Natural killer cell (primary cell): Measurements from ENCODE around the gene LILRB2. TPM values are rescaled to one million over a fixed set of nuclear protein-coding genes. Genes with fewer than 3 reads are reported as not detected.

Experiments used
- ATAC-seq, 3 donors: fragments of 150-1000 bp in 2 of 3; fragments of 200-7000 bp in 1 of 3; cut with Tn5 transposase; 1 replicate in 1 of 3; 2 replicates in 2 of 3; pipeline ENCODE4 v1.10.0; 2021; ENCODE audit warnings: mild to moderate bottlenecking in 2 of 3, moderate library complexity in 2 of 3
- DNase-seq, 2 donors: peaks; one replicate each; pipeline versions ENCODE4 v3.0.0 to v3.0.0-alpha.2; 2013 to 2021; ENCODE audit warnings: mixed read lengths in 1 of 2
- H3K27ac ChIP-seq: one replicate; pipeline ENCODE4 v1.5.1; 2013; ENCODE audit warnings: mild to moderate bottlenecking, low read length
- H3K27me3 ChIP-seq: one replicate; pipeline ENCODE4 v1.6.1; 2013; ENCODE audit warnings: low read length; ENCODE audit not compliant: control insufficient read depth, insufficient read depth
- H3K36me3 ChIP-seq: one replicate; pipeline ENCODE4 v1.6.1; 2013; ENCODE audit warnings: low read length; ENCODE audit not compliant: control insufficient read depth, insufficient read depth
- H3K4me1 ChIP-seq: one replicate; pipeline ENCODE4 v1.6.1; 2013; ENCODE audit warnings: low read length; ENCODE audit not compliant: control insufficient read depth, insufficient read depth
- H3K4me3 ChIP-seq: one replicate; pipeline ENCODE4 v1.5.1; 2013; ENCODE audit warnings: low read length
- H3K9me3 ChIP-seq: one replicate; pipeline ENCODE4 v1.6.1; 2013; ENCODE audit warnings: low read length; ENCODE audit not compliant: control insufficient read depth, insufficient read depth
- H3K27ac Mint-ChIP-seq, 2 donors: one replicate each; pipeline ENCODE4 v1.8.0; 2022; ENCODE audit warnings: mild to moderate bottlenecking in 2 of 2, mixed read lengths in 2 of 2, moderate library complexity in 1 of 2
- H3K27me3 Mint-ChIP-seq, 2 donors: one replicate each; pipeline ENCODE4 v1.8.0; 2022; ENCODE audit warnings: low read depth in 2 of 2, mixed read lengths in 2 of 2
- H3K36me3 Mint-ChIP-seq: one replicate; pipeline ENCODE4 v1.8.0; 2022; ENCODE audit warnings: mixed read lengths
- H3K4me1 Mint-ChIP-seq, 2 donors: one replicate each; pipeline ENCODE4 v1.8.0; 2022; ENCODE audit warnings: mixed read lengths in 2 of 2
- H3K4me3 Mint-ChIP-seq: one replicate; pipeline ENCODE4 v1.8.0; 2022; ENCODE audit warnings: mild to moderate bottlenecking, moderate library complexity, mixed read lengths
- H3K9me3 Mint-ChIP-seq, 2 donors: one replicate each; pipeline ENCODE4 v1.8.0; 2022; ENCODE audit warnings: mixed read lengths in 2 of 2
- CTCF ChIP-seq: fragments of 200-600 bp; IDR thresholded peaks from one replicate; pipeline ENCODE4 v1.8.0; 2022; ENCODE audit warnings: antibody characterized with exemption
- WGBS: methylation state at CpG from one replicate; pipeline ENCODE4 v1.1.7; 2013; ENCODE audit warnings: missing lambda C conversion rate; ENCODE audit not compliant: insufficient coverage; 5-methylcytosine and 5-hydroxymethylcytosine counted together
- intact Hi-C: fragments of 100-400 bp; cut with micrococcal nuclease; formaldehyde crosslinking; loops from one replicate; pipeline ENCODE4 v1.14.2; 2022
- total RNA-seq, 4 donors: library from RNA; stranded (reverse); fragments of 120-200 nt in 1 of 4; gene quantifications; one replicate each; pipeline versions ENCODE4 v1.2.3 to v1.2.4, GENCODE V29; 2013 to 2022

LILRB2 gene
- total RNA-seq, 3 donors from 2014 or later (not counting 1 experiment from before 2014, with no cell fraction given) = 4.6 to 41.4 (median 23.7) TPM

- H3K36me3 Mint-ChIP-seq = no peaks in the 10 kb centered on the region
- no peak overlapping the region for H3K4me3 Mint-ChIP-seq
- H3K27ac Mint-ChIP-seq = no peak overlapping the region
- no peaks in the 10 kb centered on the region for H3K4me1 ChIP-seq
- H3K36me3 ChIP-seq = no peaks in the 10 kb centered on the region
- peaks cover 0 to 11% of the 10 kb centered on the region in 2 donors for H3K27me3 Mint-ChIP-seq
- H3K9me3 ChIP-seq = no peaks in the 10 kb centered on the region
- WGBS = 91% methylated on average over 11 of the region's 11 CpGs
- H3K27ac ChIP-seq = no peak overlapping the region
- H3K27me3 ChIP-seq = no peaks in the 10 kb centered on the region
- H3K4me3 ChIP-seq = no peak overlapping the region
- DNase-seq (no peak), ATAC-seq (no peak)
- no peaks in the 10 kb centered on the region for H3K4me1 Mint-ChIP-seq
- intact Hi-C loops = no loop called here
- no peaks in the 10 kb centered on the region for H3K9me3 Mint-ChIP-seq
- TF ChIP-seq CTCF = no peak
Observed at GRCh38 chr19:54262066-54262465, 18.8 kb downstream of the LILRB2 start.

- no peaks in the 10 kb centered on the region for H3K4me1 Mint-ChIP-seq
- no peak within 1 kb of the TSS for H3K27ac Mint-ChIP-seq
- Histone ChIP-seq H3K4me3 (no peak within 1 kb of the TSS), H3K36me3 (no peaks in the 10 kb centered on the region), H3K4me1 (no peaks in the 10 kb centered on the region), H3K27ac (no peak within 1 kb of the TSS), H3K27me3 (no peaks in the 10 kb centered on the region), H3K9me3 (no peaks in the 10 kb centered on the region)
- H3K9me3 Mint-ChIP-seq = no peaks in the 10 kb centered on the region
- ATAC-seq (no peak), DNase-seq (no peak)
- no peak within 1 kb of the TSS for H3K4me3 Mint-ChIP-seq
- peaks cover 8 to 14% of the 10 kb centered on the region in 2 donors for H3K27me3 Mint-ChIP-seq
- H3K36me3 Mint-ChIP-seq = no peaks in the 10 kb centered on the region
- intact Hi-C loops = no loop called here
- WGBS = 79% methylated on average over 9 of the region's 9 CpGs
- TF ChIP-seq CTCF = no peak
Observed at GRCh38 chr19:54257116-54257480, 23.8 kb downstream of the LILRB2 start, which contains the start of gene LILRB5. Gene LILRB5, minus strand, starts transcription at chr19:54257273. Its CDS starts 80 bp downstream, at chr19:54257193.

GRCh38 chr19:54256250-54257115, 24.4 kb downstream of the LILRB2 start:
- 84% methylated on average over 17 of the region's 19 CpGs for WGBS
- Histone ChIP-seq H3K27me3 (no peaks in the 10 kb centered on the region), H3K27ac (no peak overlapping the region), H3K4me3 (no peak overlapping the region), H3K4me1 (no peaks in the 10 kb centered on the region), H3K36me3 (no peaks in the 10 kb centered on the region), H3K9me3 (no peaks in the 10 kb centered on the region)
- Mint-ChIP-seq H3K9me3 (no peaks in the 10 kb centered on the region), H3K36me3 (no peaks in the 10 kb centered on the region), H3K4me3 (no peak overlapping the region), H3K27ac (no peak overlapping the region), H3K4me1 (no peaks in the 10 kb centered on the region), H3K27me3 (peaks cover 8 to 14% of the 10 kb centered on the region in 2 donors)
- DNase-seq (no peak), ATAC-seq (no peak)
- intact Hi-C loops = no loop called here
- TF ChIP-seq CTCF = no peak
